ENCODE results near the gene KCNG1. TPM values are rescaled to one million over a fixed set of nuclear protein-coding genes. Genes with fewer than 3 reads are reported as not detected.
A peak's percentile ranks its signal among the peaks of the same experiment; 100 is the strongest.

KCNG1 gene
- total RNA-seq, 1 donor from 2014 or later = 3.1 TPM

- DNase-seq = no peak
Measured at GRCh38 chr20:51036226-51036625, 13.3 kb upstream of the KCNG1 start.

DNA sequence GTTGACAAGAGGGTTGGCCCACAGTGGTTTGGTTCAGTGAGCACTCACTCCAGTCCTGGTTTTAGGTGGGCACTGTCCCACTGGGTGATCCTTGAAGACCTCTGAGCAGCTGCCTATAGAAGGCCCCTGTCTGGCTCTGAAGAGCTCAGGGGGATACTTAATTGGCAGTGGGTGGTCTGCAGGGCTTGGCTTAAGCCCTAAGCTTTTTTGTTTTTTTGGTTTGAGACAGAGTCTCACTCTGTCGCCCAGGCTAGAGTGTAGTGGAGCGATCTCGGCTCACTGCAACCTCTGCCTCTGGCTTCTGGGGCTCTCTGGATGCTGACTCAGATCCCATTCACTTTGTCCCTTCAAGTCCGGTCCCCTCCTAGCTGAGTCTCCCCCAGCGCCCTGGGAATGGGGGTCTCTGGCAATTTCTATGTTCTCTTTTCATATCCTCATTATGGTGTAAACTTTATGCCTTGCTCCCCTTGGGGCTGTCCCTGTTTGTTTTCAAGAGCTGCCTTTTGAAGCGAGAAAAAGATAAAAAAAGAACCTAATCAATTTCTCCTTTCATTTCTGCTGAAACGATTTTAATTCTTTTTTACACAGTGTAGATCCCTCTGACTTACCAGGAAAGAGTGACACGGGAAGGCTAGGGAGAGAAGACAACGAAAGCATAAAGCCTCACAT, 12.2 kb upstream of the KCNG1 start:
- no peak for DNase-seq

DNA sequence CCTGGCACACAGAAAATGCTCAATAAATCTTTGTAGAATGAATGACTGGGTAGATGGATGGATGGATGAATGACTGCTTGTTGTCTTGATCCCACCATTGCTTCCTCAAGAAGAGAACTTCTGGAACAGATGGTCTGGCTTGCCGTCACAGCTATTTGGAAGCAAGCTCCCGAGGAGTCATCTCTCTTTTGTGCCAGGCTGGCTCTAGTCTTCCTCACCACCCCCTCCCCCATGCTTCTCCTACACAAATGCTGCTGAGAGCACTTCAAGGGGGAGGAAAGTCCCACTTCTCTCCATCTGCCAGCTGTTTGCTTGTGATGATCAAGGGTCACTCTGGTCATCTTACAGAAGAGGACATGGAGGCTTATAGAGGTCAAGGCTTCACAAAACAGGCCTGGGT, 11.6 kb upstream of the KCNG1 start:
- DNase-seq = no peak

- DNase-seq = no peak
Measured at GRCh38 chr20:51029963-51030920, 7.3 kb upstream of the KCNG1 start.

DNA sequence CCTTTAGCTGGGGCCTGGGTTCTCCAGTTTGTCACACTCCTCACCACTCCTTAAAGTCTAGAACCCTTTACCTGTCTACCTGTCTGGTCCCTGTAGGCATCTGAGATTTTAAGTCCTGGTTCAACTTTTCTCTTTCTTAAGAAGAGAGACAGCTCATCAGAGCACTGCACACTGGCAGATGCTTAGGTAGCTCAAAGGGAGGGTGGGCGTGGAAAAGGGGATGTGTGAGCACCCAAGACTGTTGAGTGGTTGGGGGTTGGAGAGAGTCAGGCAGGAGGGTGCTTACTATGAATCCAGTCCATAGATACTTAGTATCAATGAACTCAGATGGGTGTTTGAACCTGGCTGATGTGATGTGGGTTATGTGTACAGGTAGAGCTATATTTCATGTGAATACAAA, 6.6 kb upstream of the KCNG1 start:
- DNase-seq = no peak

GRCh38 chr20:51028616-51029212, 5.8 kb upstream of the KCNG1 start:
- DNase-seq = no peak

DNA sequence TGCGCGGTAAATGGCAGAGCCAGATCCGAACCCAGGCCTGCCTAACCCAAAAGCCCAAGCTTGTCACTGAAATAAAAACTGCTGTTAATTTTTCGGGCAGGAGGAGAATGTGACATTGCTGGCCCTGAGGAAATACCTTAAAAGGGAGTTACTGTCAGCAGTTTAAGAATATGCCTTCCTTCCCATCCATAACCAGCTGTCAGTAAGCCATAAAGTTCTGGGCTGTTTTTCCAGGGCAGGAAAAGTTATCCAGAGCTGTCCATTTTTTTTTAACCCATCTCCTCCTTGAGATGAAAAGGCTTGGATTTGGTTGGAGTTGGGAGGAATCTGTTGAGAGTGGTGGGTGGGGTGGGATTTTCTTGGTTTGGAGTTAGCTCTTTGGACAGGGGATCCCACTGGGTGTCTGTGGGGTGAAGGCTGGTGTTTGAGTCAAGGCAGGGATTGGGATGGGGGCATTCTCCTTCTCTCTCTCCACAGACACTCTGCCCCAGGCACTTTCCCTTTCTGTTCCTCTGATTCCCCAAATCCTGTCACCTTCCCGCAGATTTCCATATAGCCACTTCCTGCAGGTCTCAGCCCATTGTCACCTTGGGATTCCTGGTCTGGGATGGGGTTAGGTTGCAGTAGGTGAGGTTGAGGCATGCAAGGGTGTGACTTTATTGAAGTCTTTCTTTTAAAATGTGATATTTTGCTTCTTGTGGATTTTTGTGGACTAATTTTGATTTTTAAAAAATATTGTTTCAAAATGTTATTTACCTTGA, 4.3 kb upstream of the KCNG1 start:
- DNase-seq = no peak

DNA sequence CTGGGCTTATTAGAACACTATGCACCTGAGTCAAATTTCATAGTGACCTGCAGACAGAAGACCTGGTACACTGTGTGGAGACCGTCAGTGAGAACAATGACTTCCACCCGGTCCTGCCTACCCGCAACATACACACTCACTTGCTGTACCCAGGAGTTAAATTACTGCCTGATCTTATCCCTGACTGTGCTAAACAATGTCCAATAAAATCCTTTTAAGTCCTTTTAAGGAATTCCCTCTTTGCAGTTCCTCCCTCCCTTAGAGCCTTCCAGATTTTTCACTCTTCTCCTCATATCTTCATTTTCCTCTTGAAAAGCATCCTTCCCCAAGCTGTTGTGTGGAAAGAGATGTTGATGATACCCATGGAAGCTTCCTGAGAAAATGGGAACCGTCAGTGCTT, 3.4 kb upstream of the KCNG1 start:
- no peak for DNase-seq

- DNase-seq = no peak
Measured at GRCh38 chr20:51024761-51025160, 1.9 kb upstream of the KCNG1 start.

DNA sequence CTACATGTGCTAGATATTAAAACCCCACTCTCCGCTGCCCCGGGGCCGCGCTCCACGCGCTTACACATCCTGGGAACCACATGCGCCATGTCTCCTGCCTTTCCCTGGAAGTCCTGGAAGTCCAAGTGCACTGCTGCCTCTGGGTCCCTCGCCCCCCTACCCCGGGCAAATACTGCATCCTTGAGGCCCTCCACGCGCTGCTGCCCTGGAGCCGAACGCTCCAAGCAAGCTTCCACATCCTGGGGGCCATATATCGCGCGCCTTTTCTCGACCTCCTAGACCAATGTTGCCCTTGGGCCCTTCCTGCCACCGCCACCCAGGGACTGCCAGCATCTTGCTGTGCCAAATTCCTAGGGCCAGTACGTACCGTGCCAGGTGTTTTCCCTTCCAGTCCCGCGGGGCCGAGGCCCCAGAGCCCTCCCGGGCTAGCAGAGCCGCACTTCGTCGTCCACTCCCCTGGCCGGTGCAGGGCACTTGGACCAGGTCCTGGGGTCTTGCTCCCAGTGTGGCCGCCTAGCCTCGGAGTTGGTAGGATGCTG, 779 bp upstream of the KCNG1 start:
- no peak for DNase-seq

DNA sequence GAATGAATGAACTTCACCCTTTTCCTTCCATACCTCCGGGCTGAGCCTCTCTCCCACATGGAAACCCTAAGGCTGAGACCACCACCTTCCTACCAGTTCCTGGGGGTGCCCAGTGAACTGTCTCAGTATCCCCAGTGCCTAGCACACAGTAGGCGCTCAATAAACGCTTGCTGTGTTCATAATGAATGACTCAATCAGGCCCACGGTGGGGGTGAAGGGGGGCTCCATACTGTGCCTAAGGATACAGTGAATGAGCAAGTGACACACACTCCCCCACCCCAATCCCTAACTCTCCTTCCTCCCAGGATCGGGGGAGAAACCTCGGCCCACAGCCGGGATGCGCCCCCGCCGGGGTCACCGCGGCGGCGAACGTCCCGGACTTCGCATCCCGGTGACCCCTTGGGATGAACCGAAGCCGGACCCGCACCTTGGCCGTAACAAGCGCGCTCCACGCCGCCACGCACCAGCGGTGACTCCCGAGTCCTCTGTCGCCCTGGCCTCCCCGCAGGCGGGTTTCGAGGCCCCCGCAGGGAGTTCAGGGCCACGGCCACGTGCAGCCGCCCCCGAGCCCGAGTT, 592 bp downstream of the KCNG1 start:
- DNase-seq = no peak

- no peak for DNase-seq
Measured at GRCh38 chr20:51021067-51022025, 1.6 kb downstream of the KCNG1 start.

GRCh38 chr20:51020657-51021056, 2.2 kb downstream of the KCNG1 start:
- no peak for DNase-seq

GRCh38 chr20:51019656-51020592, 3.0 kb downstream of the KCNG1 start:
- no peak for DNase-seq

DNA sequence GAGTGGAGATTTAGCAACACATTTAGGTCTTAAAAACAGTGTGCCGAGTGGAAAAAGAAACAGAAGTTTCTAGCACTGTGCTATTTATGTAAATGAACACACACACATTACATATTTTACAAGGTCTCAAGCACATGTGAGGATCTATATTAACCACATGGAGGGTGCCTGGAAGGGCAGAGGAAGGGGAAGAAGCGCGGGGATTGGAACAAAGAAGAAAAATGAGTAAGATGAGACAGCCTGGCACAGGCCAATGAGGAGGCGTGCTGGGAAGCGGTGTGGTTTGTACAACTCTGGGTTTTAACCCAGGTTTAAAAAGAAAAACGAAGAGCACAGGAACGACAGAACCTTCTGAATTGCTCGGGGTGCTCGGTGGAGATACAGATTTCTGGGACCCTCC, 5.7 kb downstream of the KCNG1 start:
- no peak for DNase-seq

DNA sequence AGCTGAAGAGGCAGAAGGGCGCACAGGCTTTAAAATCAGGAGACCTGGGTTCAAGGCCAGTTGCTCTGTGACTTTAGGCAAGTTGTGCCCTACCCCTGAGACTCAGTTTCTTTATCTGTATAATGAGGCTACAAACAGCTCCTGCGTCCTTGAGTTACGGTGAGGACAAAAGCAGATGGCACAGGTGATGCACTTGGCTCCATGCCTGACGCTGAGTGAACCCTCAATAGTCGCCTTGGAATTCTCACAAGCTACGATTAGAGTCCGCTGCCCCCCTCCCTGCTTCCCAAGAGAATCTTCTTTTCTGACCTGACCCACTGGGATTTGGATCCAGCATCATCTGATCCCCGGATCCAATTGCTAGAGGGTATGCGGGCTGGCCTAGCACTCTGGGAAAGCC, 6.4 kb downstream of the KCNG1 start:
- no peak for DNase-seq

GRCh38 chr20:51014797-51015722, 7.8 kb downstream of the KCNG1 start:
- DNase-seq = peak; percentile 76

GRCh38 chr20:51013577-51014330, 9.2 kb downstream of the KCNG1 start:
- DNase-seq = no peak

Data from dermis blood vessel endothelial cell (primary cell).